Keratinocyte (primary cell): ENCODE data around the gene ERCC1. TPM values are rescaled to one million over a fixed set of nuclear protein-coding genes. Genes with fewer than 3 reads are reported as not detected.

Experiments
- DNase-seq: peaks from one replicate; pipeline ENCODE4 v3.0.0-alpha.2; 2011; ENCODE audit warnings: low read depth, missing footprints, low spot score
- FAIRE-seq: peaks from 2 replicates; lab custom pipeline; 2011; peaks lifted over from hg19 to GRCh38; lab: Jason Lieb, UNC
- H2AFZ ChIP-seq: 2 replicates; pipeline ENCODE4 v1.6.0; 2012; ENCODE audit warnings: low read length, control low read depth, inconsistent platforms; ENCODE audit not compliant: control insufficient read depth
- H3K27ac ChIP-seq: 2 replicates; pipeline ENCODE4 v1.5.1; 2011; ENCODE audit warnings: low read length; ENCODE audit not compliant: control insufficient read depth, insufficient read depth
- H3K27me3 ChIP-seq: 3 replicates; pipeline ENCODE4 v1.6.0; 2011; ENCODE audit warnings: low read length; ENCODE audit not compliant: control insufficient read depth, insufficient read depth; ENCODE audit errors: extremely low read depth
- H3K36me3 ChIP-seq, 2 experiments: 2 replicates in 1 of 2; 3 replicates in 1 of 2; pipeline ENCODE4 v1.5.1; 2011; ENCODE audit warnings: low read length in 2 of 2, mild to moderate bottlenecking in 1 of 2; ENCODE audit not compliant: control insufficient read depth in 2 of 2, insufficient read depth in 2 of 2; ENCODE audit errors: extremely low read depth in 1 of 2
- H3K4me1 ChIP-seq: 3 replicates; pipeline ENCODE4 v1.5.1; 2011; ENCODE audit warnings: low read length; ENCODE audit not compliant: control insufficient read depth, insufficient read depth; ENCODE audit errors: extremely low read depth
- H3K4me2 ChIP-seq: 3 replicates; pipeline ENCODE4 v1.6.0; 2011; ENCODE audit warnings: low read depth, low read length; ENCODE audit not compliant: control insufficient read depth, insufficient read depth; ENCODE audit errors: extremely low read depth
- H3K4me3 ChIP-seq, 3 experiments: fragments of 200-600 bp in 1 of 3; sonication (generic) in 1 of 3; 2 replicates in 2 of 3; 3 replicates in 1 of 3; pipeline ENCODE4 v1.5.1; 2011 to 2016; ENCODE audit warnings: low read length in 3 of 3, mild to moderate bottlenecking in 3 of 3, control low read depth in 2 of 3, inconsistent platforms in 1 of 3, low read depth in 1 of 3, mixed read lengths in 1 of 3, mixed run types in 1 of 3, moderate library complexity in 1 of 3; ENCODE audit not compliant: control insufficient read depth in 2 of 3, insufficient read depth in 2 of 3; ENCODE audit errors: extremely low read depth in 1 of 3
- H3K79me2 ChIP-seq: 2 replicates; pipeline ENCODE4 v1.6.0; 2012; ENCODE audit warnings: low read length; ENCODE audit not compliant: control insufficient read depth, insufficient read depth
- H3K9ac ChIP-seq: 3 replicates; pipeline ENCODE4 v1.6.0; 2011; ENCODE audit warnings: low read length; ENCODE audit not compliant: control insufficient read depth, insufficient read depth; ENCODE audit errors: extremely low read depth
- H3K9me1 ChIP-seq: 3 replicates; pipeline ENCODE4 v1.6.0; 2011; ENCODE audit warnings: low read length; ENCODE audit not compliant: control insufficient read depth, insufficient read depth; ENCODE audit errors: extremely low read depth
- H3K9me3 ChIP-seq: 2 replicates; pipeline ENCODE4 v1.5.1; 2012; ENCODE audit warnings: low read depth, low read length; ENCODE audit not compliant: control insufficient read depth
- H4K20me1 ChIP-seq: 3 replicates; pipeline ENCODE4 v1.6.0; 2011; ENCODE audit warnings: low read length; ENCODE audit not compliant: control insufficient read depth, insufficient read depth; ENCODE audit errors: extremely low read depth
- EZH2 ChIP-seq: IDR thresholded peaks from one replicate; pipeline ENCODE4 v1.6.1; 2012; ENCODE audit warnings: inconsistent platforms, mild to moderate bottlenecking, low read length, moderate library complexity
- dilution Hi-C: fragments of 300-500 bp; cut with MboI; formaldehyde crosslinking; loops from one replicate; pipeline ENCODE4 v1.7.0; 2020; ENCODE audit warnings: low sequenced_read_pairs; ENCODE audit not compliant: extremely low pct_ligation_motif_present
- polyA plus RNA-seq, 5 experiments: library from polyadenylated mRNA; depleted of rRNA in 3 of 5; stranded (reverse) in 3 of 5; stranded (forward) in 1 of 5; unstranded in 1 of 5; fragments of >200 nt; gene quantifications; 1 replicate in 1 of 5; 2 replicates in 3 of 5; 3 replicates in 1 of 5; pipeline versions ENCODE4 v1.2.1 to v1.2.3, GENCODE V29; 2011 to 2012; ENCODE audit warnings: missing spikeins in 2 of 5, low read depth in 1 of 5, low replicate concordance in 1 of 5
- TF ChIP-seq, protein P1 (sequence below), 3 experiments: IDR thresholded peaks in 1 of 3; conservative IDR thresholded peaks in 1 of 3; optimal IDR thresholded peaks in 1 of 3; 2 replicates in 2 of 3; 3 replicates in 1 of 3; pipeline versions ENCODE3 to v1.5.1; 2011; ENCODE audit warnings: low read length in 3 of 3, mild to moderate bottlenecking in 3 of 3, moderate library complexity in 2 of 3, control low read depth in 1 of 3, inconsistent platforms in 1 of 3; ENCODE audit not compliant: insufficient read depth in 2 of 3; ENCODE audit errors: extremely low read depth in 1 of 3

Gene ERCC1
- polyA plus RNA-seq, 1 donor (not counting 4 experiments of a cell fraction or from before 2014, with no cell fraction given) = 175 TPM

DNA sequence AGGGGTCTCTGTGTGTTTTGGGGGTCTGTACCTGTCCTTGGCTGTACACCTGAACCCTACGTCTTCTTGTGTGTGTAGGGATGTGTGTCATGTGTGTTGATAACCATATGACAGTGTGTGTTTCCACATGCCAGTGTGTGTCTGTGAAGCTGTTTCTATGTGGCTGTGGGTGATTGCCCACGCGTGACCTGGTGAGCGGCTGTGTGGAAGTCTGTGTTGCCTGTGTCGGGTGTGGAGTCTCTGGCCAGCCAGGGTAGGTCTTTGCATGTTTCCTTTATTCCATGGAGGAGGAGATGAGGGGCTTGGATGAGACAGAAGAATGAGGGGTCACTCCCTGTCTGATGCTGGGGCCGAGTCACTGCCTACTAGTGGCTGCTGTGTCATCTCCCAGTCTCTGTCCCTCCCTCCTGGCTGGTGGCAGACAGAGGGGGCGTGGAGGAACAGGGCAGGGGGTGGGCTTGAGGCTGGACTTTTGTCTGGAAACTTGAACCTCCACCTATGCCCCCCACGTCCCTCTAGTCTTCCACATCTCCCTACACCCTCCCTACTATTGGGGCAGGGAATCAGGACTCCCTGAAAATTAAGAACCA, 41.2 kb upstream of the ERCC1 start:
- peaks cover 11% of the 10 kb centered on the region for H3K4me1 ChIP-seq
- H3K9me3 ChIP-seq = no peaks in the 10 kb centered on the region
- TF ChIP-seq, protein P1, sequence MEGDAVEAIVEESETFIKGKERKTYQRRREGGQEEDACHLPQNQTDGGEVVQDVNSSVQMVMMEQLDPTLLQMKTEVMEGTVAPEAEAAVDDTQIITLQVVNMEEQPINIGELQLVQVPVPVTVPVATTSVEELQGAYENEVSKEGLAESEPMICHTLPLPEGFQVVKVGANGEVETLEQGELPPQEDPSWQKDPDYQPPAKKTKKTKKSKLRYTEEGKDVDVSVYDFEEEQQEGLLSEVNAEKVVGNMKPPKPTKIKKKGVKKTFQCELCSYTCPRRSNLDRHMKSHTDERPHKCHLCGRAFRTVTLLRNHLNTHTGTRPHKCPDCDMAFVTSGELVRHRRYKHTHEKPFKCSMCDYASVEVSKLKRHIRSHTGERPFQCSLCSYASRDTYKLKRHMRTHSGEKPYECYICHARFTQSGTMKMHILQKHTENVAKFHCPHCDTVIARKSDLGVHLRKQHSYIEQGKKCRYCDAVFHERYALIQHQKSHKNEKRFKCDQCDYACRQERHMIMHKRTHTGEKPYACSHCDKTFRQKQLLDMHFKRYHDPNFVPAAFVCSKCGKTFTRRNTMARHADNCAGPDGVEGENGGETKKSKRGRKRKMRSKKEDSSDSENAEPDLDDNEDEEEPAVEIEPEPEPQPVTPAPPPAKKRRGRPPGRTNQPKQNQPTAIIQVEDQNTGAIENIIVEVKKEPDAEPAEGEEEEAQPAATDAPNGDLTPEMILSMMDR (optimal IDR thresholded peaks at IDR 0.05 in 1 of 3, IDR thresholded peaks at IDR 0.05 in 1 of 3, conservative IDR thresholded peaks at IDR 0.05 in 1 of 3; ENCODE audit: extremely low read depth in 1 of 3, insufficient read depth in 2 of 3, low read length in 3 of 3) = peak in 1 of 3 experiments; percentile 0
- TF ChIP-seq EZH2 = no peak
- no peaks in the 10 kb centered on the region for H3K36me3 ChIP-seq
- no peak overlapping the region for H3K4me2 ChIP-seq
- H3K27me3 ChIP-seq = no peaks in the 10 kb centered on the region
- H2AFZ ChIP-seq = no peak overlapping the region
- dilution Hi-C loops = no loop called here
- DNase-seq (no peak), FAIRE-seq (no peak)
- H4K20me1 ChIP-seq = no peaks in the 10 kb centered on the region
- no peak overlapping the region for H3K4me3 ChIP-seq
- no peaks in the 10 kb centered on the region for H3K9me1 ChIP-seq
- H3K79me2 ChIP-seq = no peaks in the 10 kb centered on the region
- H3K9ac ChIP-seq = no peak overlapping the region
- no peak overlapping the region for H3K27ac ChIP-seq

DNA sequence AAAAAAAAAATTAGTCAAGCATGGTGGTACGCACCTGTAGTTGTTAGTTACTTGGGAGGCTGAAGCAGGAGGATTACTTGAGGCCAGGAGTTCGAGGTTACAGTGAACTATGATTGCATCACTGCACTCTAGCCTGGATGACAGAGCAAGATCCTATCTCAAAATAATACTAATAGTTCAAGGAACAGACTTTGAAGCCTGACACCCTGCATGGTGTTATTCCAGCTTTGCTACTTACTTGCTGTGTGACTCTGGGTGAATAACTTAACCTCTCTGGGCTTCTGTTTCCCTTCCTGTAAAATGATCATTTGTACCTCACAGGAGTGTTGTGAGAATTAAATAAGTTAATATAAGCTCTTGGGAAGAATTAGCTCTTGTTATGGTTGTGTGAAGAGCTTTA, 40.6 kb upstream of the ERCC1 start:
- no peaks in the 10 kb centered on the region for H3K79me2 ChIP-seq
- H4K20me1 ChIP-seq = no peaks in the 10 kb centered on the region
- H3K27me3 ChIP-seq = no peaks in the 10 kb centered on the region
- no peak overlapping the region for H3K4me2 ChIP-seq
- no peak for TF ChIP-seq EZH2
- TF ChIP-seq, protein P1 (optimal IDR thresholded peaks at IDR 0.05 in 1 of 3, IDR thresholded peaks at IDR 0.05 in 1 of 3, conservative IDR thresholded peaks at IDR 0.05 in 1 of 3; ENCODE audit: extremely low read depth in 1 of 3, insufficient read depth in 2 of 3, low read length in 3 of 3) = no peak
- dilution Hi-C loops = no loop called here
- no peak overlapping the region for H3K4me3 ChIP-seq
- peaks cover 8% of the 10 kb centered on the region for H3K4me1 ChIP-seq
- no peaks in the 10 kb centered on the region for H3K36me3 ChIP-seq
- FAIRE-seq (no peak), DNase-seq (no peak)
- H3K9me3 ChIP-seq = no peaks in the 10 kb centered on the region
- H3K27ac ChIP-seq = no peak overlapping the region
- H3K9ac ChIP-seq = no peak overlapping the region
- H2AFZ ChIP-seq = no peak overlapping the region
- no peaks in the 10 kb centered on the region for H3K9me1 ChIP-seq
